ENCODE measurements around the gene DDX41. TPM values are rescaled to one million over a fixed set of nuclear protein-coding genes. Genes with fewer than 3 reads are reported as not detected.

DDX41 gene
- total RNA-seq, 2 experiments from 2014 or later: 49.6 to 49.7 TPM

GRCh38 chr5:177494346-177495195 lies 22.2 kb downstream of the DDX41 start:
- Mint-ChIP-seq H3K27me3 (no peaks in the 10 kb centered on the region), H3K27ac (peak overlapping the region; percentile 39), H3K9me3 (no peaks in the 10 kb centered on the region), H3K4me1 (ENCODE audit: low read depth) (peaks cover 23% of the 10 kb centered on the region), H3K4me3 (no peak overlapping the region), H3K36me3 (ENCODE audit: low read depth) (peaks cover 5% of the 10 kb centered on the region)
- Histone ChIP-seq H3K4me1 (ENCODE audit: insufficient read depth, low read length) (peaks cover 43% of the 10 kb centered on the region), H3K36me3 (ENCODE audit: insufficient read depth, low read length) (peaks cover 2% of the 10 kb centered on the region), H3K4me3 (ENCODE audit: low read length) (no peak overlapping the region), H3K27me3 (ENCODE audit: control insufficient read depth in 1 of 2, insufficient read depth in 2 of 2, low read length in 2 of 2) (no peaks in the 10 kb centered on the region), H3K27ac (ENCODE audit: low read depth in 1 of 2, low read length in 2 of 2) (no peak overlapping the region), H3K9me3 (ENCODE audit: control insufficient read depth in 1 of 2, insufficient read depth in 1 of 2, low read length in 2 of 2) (no peaks in the 10 kb centered on the region)
- ChIA-PET CTCF (no interaction called here), POLR2A (no interaction called here)
- ATAC-seq (ENCODE audit: poor library complexity) (no peak), DNase-seq (peak in 4 of 14 experiments; percentile 23 to 74 (median 46))
- intact Hi-C loops (cut with DNase I, micrococcal nuclease): no loop called here
- TF ChIP-seq CTCF (IDR thresholded peaks at IDR 0.05): no peak

GRCh38 chr5:177493795-177494345 lies 22.9 kb downstream of the DDX41 start:
- no peak for ATAC-seq (ENCODE audit: poor library complexity)

GRCh38 chr5:177492841-177493240 lies 23.9 kb downstream of the DDX41 start:
- H3K9me3 ChIP-seq (ENCODE audit: control insufficient read depth in 1 of 2, insufficient read depth in 1 of 2, low read length in 2 of 2): no peaks in the 10 kb centered on the region
- H3K27ac ChIP-seq (ENCODE audit: low read depth in 1 of 2, low read length in 2 of 2): no peak overlapping the region
- no peak overlapping the region for H3K4me3 ChIP-seq (ENCODE audit: low read length)
- no peaks in the 10 kb centered on the region for H3K27me3 Mint-ChIP-seq
- no peak for ATAC-seq (ENCODE audit: poor library complexity)
- H3K9me3 Mint-ChIP-seq: no peaks in the 10 kb centered on the region
- intact Hi-C loops (cut with DNase I, micrococcal nuclease): no loop called here
- H3K36me3 ChIP-seq (ENCODE audit: insufficient read depth, low read length): peaks cover 4% of the 10 kb centered on the region
- peaks cover 10% of the 10 kb centered on the region for H3K4me1 Mint-ChIP-seq (ENCODE audit: low read depth)
- no peak for DNase-seq
- ChIA-PET CTCF (interaction anchor here (1.4 to 1.5 kb wide), 2 partner anchors 8 to 89 kb away, joined by 5 to 6 read pairs; no protein-coding TSS in a partner anchor), POLR2A (no interaction called here)
- H3K27ac Mint-ChIP-seq: no peak overlapping the region
- no peaks in the 10 kb centered on the region for H3K27me3 ChIP-seq (ENCODE audit: control insufficient read depth in 1 of 2, insufficient read depth in 2 of 2, low read length in 2 of 2)
- H3K4me3 Mint-ChIP-seq: peak overlapping the region; percentile 4
- peaks cover 35% of the 10 kb centered on the region for H3K4me1 ChIP-seq (ENCODE audit: insufficient read depth, low read length)
- TF ChIP-seq CTCF (IDR thresholded peaks at IDR 0.05): no peak
- H3K36me3 Mint-ChIP-seq (ENCODE audit: low read depth): peaks cover 5% of the 10 kb centered on the region

More at GRCh38 chr5:177493795-177494345, 22.9 kb downstream of the DDX41 start:
- H3K4me3 Mint-ChIP-seq: no peak overlapping the region
- peak overlapping the region; percentile 39 for H3K27ac Mint-ChIP-seq
- Histone ChIP-seq H3K9me3 (ENCODE audit: control insufficient read depth in 1 of 2, insufficient read depth in 1 of 2, low read length in 2 of 2) (no peaks in the 10 kb centered on the region), H3K4me3 (ENCODE audit: low read length) (no peak overlapping the region), H3K27ac (ENCODE audit: low read depth in 1 of 2, low read length in 2 of 2) (no peak overlapping the region), H3K4me1 (ENCODE audit: insufficient read depth, low read length) (peaks cover 43% of the 10 kb centered on the region), H3K36me3 (ENCODE audit: insufficient read depth, low read length) (peaks cover 4% of the 10 kb centered on the region), H3K27me3 (ENCODE audit: control insufficient read depth in 1 of 2, insufficient read depth in 2 of 2, low read length in 2 of 2) (no peaks in the 10 kb centered on the region)
- no peaks in the 10 kb centered on the region for H3K9me3 Mint-ChIP-seq
- CTCF ChIA-PET: no interaction called here
- H3K36me3 Mint-ChIP-seq (ENCODE audit: low read depth): peaks cover 5% of the 10 kb centered on the region
- no peaks in the 10 kb centered on the region for H3K27me3 Mint-ChIP-seq
- intact Hi-C loops (cut with DNase I, micrococcal nuclease): no loop called here
- peaks cover 20% of the 10 kb centered on the region for H3K4me1 Mint-ChIP-seq (ENCODE audit: low read depth)
- POLR2A ChIA-PET: no interaction called here
- TF ChIP-seq CTCF (IDR thresholded peaks at IDR 0.05): no peak
- DNase-seq: peak in 1 of 14 experiments; percentile 39
